Measurements from ENCODE around the gene CHID1. TPM values are rescaled to one million over a fixed set of nuclear protein-coding genes. Genes with fewer than 3 reads are reported as not detected.

CHID1 gene
- total RNA-seq, 1 donor from 2014 or later: 56.6 TPM

GRCh38 chr11:829176-829846 lies 81.3 kb downstream of the CHID1 start:
- H3K27me3 Mint-ChIP-seq (ENCODE audit: insufficient read depth, low read depth): peaks cover 39% of the 10 kb centered on the region
- no peaks in the 10 kb centered on the region for H3K79me2 ChIP-seq (ENCODE audit: low read depth)
- peak overlapping the region; percentile 45 for H3K4me3 ChIP-seq
- peaks cover 54% of the 10 kb centered on the region for H3K4me1 ChIP-seq
- peaks cover 60% of the 10 kb centered on the region for H3F3A ChIP-seq (ENCODE audit: low read depth)
- peaks cover 76% of the 10 kb centered on the region for H3K27me3 ChIP-seq
- H3K36me3 Mint-ChIP-seq: peaks cover 4% of the 10 kb centered on the region
- H3K9ac ChIP-seq: no peak overlapping the region
- no peaks in the 10 kb centered on the region for H3K9me3 ChIP-seq (ENCODE audit: low read depth)
- no peaks in the 10 kb centered on the region for H3K9me3 Mint-ChIP-seq
- no peak overlapping the region for H3K27ac ChIP-seq
- H4K20me1 ChIP-seq (ENCODE audit: low read depth): peaks cover 61% of the 10 kb centered on the region
- peak; percentile 34 for TF ChIP-seq EZH2 (IDR thresholded peaks at IDR 0.05)
- no peak for TF ChIP-seq EZH2phosphoT487 (IDR thresholded peaks at IDR 0.05)
- no peak for TF ChIP-seq CTCF (IDR thresholded peaks at IDR 0.05)
- H3K4me2 ChIP-seq: peak overlapping the region; percentile 80
- no peaks in the 10 kb centered on the region for H3K36me3 ChIP-seq
- H2AFZ ChIP-seq (replicated peaks): no peak overlapping the region
- H3K4me1 Mint-ChIP-seq: peaks cover 46% of the 10 kb centered on the region
- no peak overlapping the region for H3K27ac Mint-ChIP-seq
- peak overlapping the region; percentile 76 for H3K4me3 Mint-ChIP-seq
- DNase-seq (ENCODE audit: low spot score): peak; percentile 57

- peak overlapping the region; percentile 76 for H3K4me3 Mint-ChIP-seq
- Histone ChIP-seq H3K4me2 (peak overlapping the region; percentile 80), H3K4me3 (peak overlapping the region; percentile 45), H3F3A (ENCODE audit: low read depth) (peaks cover 60% of the 10 kb centered on the region), H3K4me1 (peaks cover 54% of the 10 kb centered on the region), H3K9ac (no peak overlapping the region), H3K27me3 (peaks cover 76% of the 10 kb centered on the region), H3K9me3 (ENCODE audit: low read depth) (no peaks in the 10 kb centered on the region), H4K20me1 (ENCODE audit: low read depth) (peaks cover 54% of the 10 kb centered on the region), H3K36me3 (no peaks in the 10 kb centered on the region), H3K27ac (no peak overlapping the region), H3K79me2 (ENCODE audit: low read depth) (no peaks in the 10 kb centered on the region), H2AFZ (replicated peaks) (no peak overlapping the region)
- no peak for TF ChIP-seq EZH2phosphoT487 (IDR thresholded peaks at IDR 0.05)
- no peak for TF ChIP-seq EZH2 (IDR thresholded peaks at IDR 0.05)
- no peak for TF ChIP-seq CTCF (IDR thresholded peaks at IDR 0.05)
- peaks cover 4% of the 10 kb centered on the region for H3K36me3 Mint-ChIP-seq
- H3K27me3 Mint-ChIP-seq (ENCODE audit: insufficient read depth, low read depth): peaks cover 38% of the 10 kb centered on the region
- no peaks in the 10 kb centered on the region for H3K9me3 Mint-ChIP-seq
- peaks cover 39% of the 10 kb centered on the region for H3K4me1 Mint-ChIP-seq
- H3K27ac Mint-ChIP-seq: no peak overlapping the region
- DNase-seq (ENCODE audit: low spot score): peak; percentile 51
Measured at GRCh38 chr11:828506-829175, 82.0 kb downstream of the CHID1 start.

GRCh38 chr11:827897-828192 lies 82.8 kb downstream of the CHID1 start, which contains the start of gene CRACR2B:
TSS of gene CRACR2B (plus strand) at chr11:827919. CDS start at chr11:828608, 689 bp downstream.
- peaks cover 39% of the 10 kb centered on the region for H3K4me1 Mint-ChIP-seq
- no peaks in the 10 kb centered on the region for H3K9me3 ChIP-seq (ENCODE audit: low read depth)
- H3K36me3 Mint-ChIP-seq: peaks cover 4% of the 10 kb centered on the region
- H3K79me2 ChIP-seq (ENCODE audit: low read depth): no peaks in the 10 kb centered on the region
- no peak for TF ChIP-seq CTCF (IDR thresholded peaks at IDR 0.05)
- TF ChIP-seq EZH2 (IDR thresholded peaks at IDR 0.05): no peak
- no peak for TF ChIP-seq EZH2phosphoT487 (IDR thresholded peaks at IDR 0.05)
- no peaks in the 10 kb centered on the region for H3K9me3 Mint-ChIP-seq
- DNase-seq (ENCODE audit: low spot score): no peak
- peaks cover 60% of the 10 kb centered on the region for H3F3A ChIP-seq (ENCODE audit: low read depth)
- no peak within 1 kb of the TSS for H3K27ac Mint-ChIP-seq
- H4K20me1 ChIP-seq (ENCODE audit: low read depth): peaks cover 56% of the 10 kb centered on the region
- no peaks in the 10 kb centered on the region for H3K36me3 ChIP-seq
- H3K4me3 ChIP-seq: peak within 1 kb of the TSS; percentile 50
- no peak within 1 kb of the TSS for H3K27ac ChIP-seq
- H3K27me3 Mint-ChIP-seq (ENCODE audit: insufficient read depth, low read depth): peaks cover 38% of the 10 kb centered on the region
- peak within 1 kb of the TSS; percentile 78 for H3K4me3 Mint-ChIP-seq
- peaks cover 76% of the 10 kb centered on the region for H3K27me3 ChIP-seq
- peaks cover 54% of the 10 kb centered on the region for H3K4me1 ChIP-seq
- H3K9ac ChIP-seq: no peak within 1 kb of the TSS
- peak within 1 kb of the TSS; percentile 80 for H3K4me2 ChIP-seq
- peak within 1 kb of the TSS; percentile 7 for H2AFZ ChIP-seq (replicated peaks)
